ENCODE measurements around the gene CCDC102A.
"Not testable (repeated sequence)": the region's sequence is repeated elsewhere in the genome, so short reads cannot be mapped to it uniquely, and the experiment has no call there.

CCDC102A gene

GRCh38 chr16:57564571-57565270 lies 28.4 kb upstream of the CCDC102A start:
- FAIRE-seq = no peak

- FAIRE-seq = no peak
These were observed 27.4 kb upstream of the CCDC102A start for GRCh38 chr16:57563761-57564160.

GRCh38 chr16:57563487-57563750 lies 27.0 kb upstream of the CCDC102A start:
- no peak for FAIRE-seq

- FAIRE-seq = no peak
These were observed 26.5 kb upstream of the CCDC102A start for GRCh38 chr16:57562669-57563486.

- no peak for FAIRE-seq
These were observed 25.7 kb upstream of the CCDC102A start for GRCh38 chr16:57562066-57562465.

GRCh38 chr16:57559072-57559790 lies 22.9 kb upstream of the CCDC102A start:
- FAIRE-seq = no peak

- FAIRE-seq = no peak
These were observed 20.7 kb upstream of the CCDC102A start for GRCh38 chr16:57556941-57557541.

DNA sequence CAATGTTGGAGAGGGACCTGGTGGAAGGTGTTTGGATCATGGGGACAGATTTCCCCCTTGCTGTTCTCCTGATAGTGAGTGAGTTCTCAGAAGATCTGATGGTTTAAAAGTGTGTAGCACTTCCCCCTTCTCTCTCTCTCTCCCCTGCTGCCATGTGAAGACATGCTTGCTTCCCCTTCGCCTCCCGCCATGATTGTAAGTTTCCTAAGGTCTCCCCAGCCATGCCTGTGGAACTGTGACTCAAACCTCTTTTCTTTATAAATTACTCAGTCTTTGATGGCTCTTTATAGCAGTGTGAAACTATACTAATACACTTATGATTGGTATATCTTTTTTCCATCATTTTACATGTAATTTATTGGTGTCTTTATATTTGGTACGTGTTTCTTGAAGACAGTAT lies 19.5 kb upstream of the CCDC102A start:
- FAIRE-seq = no peak

GRCh38 chr16:57551057-57551456 lies 14.7 kb upstream of the CCDC102A start:
- no peak for FAIRE-seq

DNA sequence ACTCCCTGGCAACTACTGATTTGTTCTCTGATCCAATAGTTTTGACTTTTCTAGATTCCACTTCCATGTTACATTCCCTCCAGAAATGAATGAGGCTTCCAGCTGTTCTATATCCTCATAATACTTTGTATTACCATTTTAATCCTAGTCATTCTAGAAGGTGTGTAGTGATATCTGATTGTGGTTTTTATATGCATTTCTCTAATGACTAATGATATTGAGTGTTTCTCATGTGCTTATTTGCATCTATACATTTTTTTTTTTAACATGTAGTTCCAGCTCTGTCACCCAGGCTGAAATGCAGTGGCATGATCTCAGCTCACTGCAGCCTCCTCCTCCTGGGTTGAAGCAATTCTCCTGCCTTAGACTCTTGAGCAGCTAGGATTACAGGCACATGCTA lies 13.4 kb upstream of the CCDC102A start:
- no peak for FAIRE-seq

DNA sequence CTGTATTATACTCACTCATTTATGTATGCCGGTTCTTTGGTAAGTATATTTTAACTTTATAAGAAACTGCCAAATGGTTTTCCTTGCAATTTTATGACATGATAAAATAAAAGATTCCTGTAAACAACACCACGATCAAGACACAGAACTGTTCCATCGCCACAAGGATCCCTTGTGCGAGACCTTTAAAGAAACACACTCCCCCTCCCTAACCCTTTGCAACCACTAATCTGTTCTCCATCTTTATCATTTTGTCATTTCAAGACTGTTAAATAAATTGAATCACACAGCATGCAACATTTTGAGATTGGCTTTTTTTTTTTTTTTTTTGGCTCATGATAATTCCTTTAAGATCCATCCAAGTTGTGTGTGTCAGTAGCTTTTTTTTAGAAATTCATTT lies 12.0 kb upstream of the CCDC102A start:
- no peak for FAIRE-seq

DNA sequence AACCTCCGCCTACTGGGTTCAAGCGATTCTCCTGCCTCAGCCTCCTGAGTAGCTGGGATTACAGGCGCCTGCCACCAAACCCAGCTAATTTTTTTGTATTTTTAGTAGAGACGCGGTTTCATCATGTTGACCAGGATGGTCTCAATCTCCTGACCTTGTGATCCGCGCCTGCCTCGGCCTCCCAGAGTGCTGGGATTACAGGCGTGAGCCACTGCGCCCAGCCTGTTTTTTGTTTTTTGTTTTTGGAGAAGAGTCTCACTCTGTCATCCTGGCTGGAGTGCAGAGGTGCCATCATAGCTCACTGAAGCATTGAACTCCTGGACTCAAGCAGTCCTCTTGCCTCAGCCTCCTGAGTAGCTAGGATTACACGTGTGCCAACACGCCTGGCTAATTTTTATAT lies 11.2 kb upstream of the CCDC102A start:
- not testable (repeated sequence) for FAIRE-seq

GRCh38 chr16:57544124-57544653 lies 7.8 kb upstream of the CCDC102A start:
- no peak for FAIRE-seq

DNA sequence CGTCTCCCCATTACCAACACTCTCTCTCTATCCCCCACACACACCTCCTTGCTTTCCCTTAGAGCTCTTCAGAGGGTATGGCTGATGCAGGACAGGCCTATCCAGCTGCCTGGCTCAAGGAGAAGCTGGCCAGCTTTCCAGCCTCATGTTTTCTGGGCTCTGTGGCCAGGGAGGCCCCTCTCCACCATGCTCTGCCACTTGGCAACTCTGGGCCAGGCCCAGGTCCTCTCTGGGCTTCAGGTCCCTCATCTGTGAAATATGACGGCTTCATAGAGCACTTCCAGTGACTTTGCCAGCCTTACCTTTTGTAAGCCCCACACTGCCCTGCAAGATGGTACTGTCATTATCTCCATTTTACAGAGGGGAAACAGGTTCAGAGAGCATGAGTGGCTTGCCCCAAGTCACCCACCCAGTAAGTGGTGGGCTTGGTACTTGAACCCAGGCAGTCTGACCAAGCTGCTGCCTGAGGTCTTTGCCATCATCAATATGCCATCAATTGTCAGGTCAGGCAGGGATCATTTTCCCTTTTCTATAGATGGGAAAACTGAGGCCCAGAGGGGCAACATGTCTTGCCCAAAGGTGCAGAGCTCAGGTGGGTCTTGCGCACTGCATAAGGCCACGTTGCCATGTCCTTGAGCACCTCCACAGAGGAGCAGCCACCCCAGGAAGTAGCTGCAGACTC lies 5.5 kb upstream of the CCDC102A start:
- no peak for FAIRE-seq

- FAIRE-seq = no peak
These were observed 4.8 kb upstream of the CCDC102A start for GRCh38 chr16:57540906-57541753.

DNA sequence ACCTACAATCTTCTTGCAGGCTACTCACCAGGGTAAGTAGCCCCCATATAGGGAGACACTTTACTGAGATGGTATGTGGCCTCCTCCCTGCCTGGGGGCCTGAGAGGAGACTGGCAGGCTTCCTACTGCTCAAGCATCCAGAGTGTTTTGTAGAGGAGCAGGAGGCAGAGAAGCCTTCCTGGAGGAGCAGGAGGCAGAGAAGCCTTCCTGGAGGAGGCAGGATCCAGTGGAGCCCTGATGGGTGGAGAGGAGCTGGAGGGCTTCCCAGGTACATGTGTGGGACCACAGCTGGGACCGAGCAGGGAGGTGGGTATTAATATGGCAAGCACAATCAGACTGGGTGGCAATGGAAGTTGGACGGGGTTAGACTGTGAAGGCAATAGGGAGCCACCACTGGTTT lies 4.0 kb upstream of the CCDC102A start:
- FAIRE-seq = no peak

- no peak for FAIRE-seq
These were observed 2.9 kb upstream of the CCDC102A start for GRCh38 chr16:57539072-57539796.

DNA sequence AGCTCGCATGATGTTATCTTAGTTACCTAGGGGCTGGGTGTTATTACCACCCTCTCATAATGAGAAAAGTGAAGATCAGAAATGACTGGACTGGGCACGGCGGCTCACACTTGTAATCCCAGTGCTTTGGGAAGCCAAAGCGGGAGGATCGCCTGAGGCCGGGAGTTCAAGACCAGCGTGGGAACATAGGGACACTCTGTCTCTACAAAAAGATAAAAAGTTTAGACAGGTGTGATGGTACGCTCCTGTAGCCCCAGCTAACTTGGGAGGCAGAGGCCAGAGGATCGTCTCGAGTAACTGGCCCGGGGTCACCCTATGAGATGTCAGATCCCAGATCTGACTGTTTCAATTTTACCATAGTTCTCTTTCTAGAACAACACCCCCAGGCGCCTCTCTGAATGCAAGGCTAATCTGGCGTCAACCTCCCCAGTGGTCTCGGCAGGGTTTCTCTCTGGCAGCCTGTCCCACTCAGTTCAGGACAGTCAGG lies 1.9 kb upstream of the CCDC102A start:
- no peak for FAIRE-seq

DNA sequence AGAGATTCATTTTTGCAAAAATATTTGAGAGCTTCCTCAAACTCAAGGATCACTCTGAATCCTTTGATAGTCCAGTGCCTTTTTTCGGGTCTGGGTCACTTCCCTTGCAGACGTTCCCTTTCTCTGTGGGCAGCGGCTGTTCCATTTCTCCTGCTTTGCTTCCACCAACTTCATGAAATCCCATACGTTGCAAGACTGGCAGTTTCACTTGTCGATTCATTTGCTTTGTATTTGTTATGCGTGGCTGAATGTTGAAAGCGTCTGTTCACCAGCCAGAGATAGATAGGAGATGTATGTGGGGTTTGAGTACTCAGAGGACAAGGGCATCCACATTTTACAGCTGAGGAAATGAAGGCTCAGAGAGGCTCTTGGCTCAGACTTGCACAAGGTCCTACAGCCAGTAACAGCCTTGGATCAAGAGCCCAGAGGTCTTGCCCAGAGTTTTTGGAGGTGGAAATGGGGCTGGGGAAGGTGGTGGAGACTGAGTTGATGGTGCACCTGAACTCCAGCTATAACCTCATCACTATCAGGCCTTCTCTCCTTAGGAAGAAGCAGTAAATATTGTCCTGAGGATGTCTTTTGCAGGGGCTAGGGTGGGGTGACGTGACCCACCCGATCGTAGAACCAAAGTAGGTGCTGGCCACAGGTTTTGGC lies 1.3 kb upstream of the CCDC102A start:
- FAIRE-seq = no peak

DNA sequence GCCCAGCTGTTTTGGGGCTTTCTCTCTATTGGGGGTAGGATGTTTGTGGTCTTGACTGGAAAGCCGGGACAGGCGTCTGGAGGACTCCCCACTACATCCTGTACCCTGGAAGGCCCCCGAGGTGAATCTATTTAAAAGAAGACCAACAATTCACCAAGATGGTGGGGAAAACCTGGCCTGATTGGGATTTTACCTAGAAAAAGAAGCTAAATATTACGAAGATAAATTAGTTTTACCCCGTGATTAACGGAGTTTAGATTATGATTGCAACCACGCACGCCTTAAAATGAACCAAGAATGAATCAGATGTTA lies 779 bp upstream of the CCDC102A start:
- FAIRE-seq = no peak

Measured in islet of Langerhans (tissue), 1 donor.